HG02970 (cell line): ENCODE results near the gene GPR17.
A peak's percentile ranks its signal among the peaks of the same experiment; 100 is the strongest.

ENCODE experiments used
- ATAC-seq: cut with Tn5 transposase; IDR thresholded peaks from one replicate; pipeline ENCODE4 v1.9.1; 2021; ENCODE audit warnings: mild to moderate bottlenecking, moderate library complexity, moderate number of reproducible peaks; ENCODE audit not compliant: unreplicated experiment, low FRiP score

GPR17 gene

GRCh38 chr2:127681976-127682857 lies 36.3 kb downstream of the GPR17 start:
- ATAC-seq: no peak

GRCh38 chr2:127683056-127683455 lies 37.1 kb downstream of the GPR17 start:
- ATAC-seq: no peak

- ATAC-seq: no peak
These were observed 37.8 kb downstream of the GPR17 start for GRCh38 chr2:127683757-127684156.

- no peak for ATAC-seq
These were observed 39.6 kb downstream of the GPR17 start for GRCh38 chr2:127685410-127686080.

- ATAC-seq: no peak
These were observed 42.5 kb downstream of the GPR17 start for GRCh38 chr2:127688405-127688804.

- ATAC-seq: no peak
These were observed 44.7 kb downstream of the GPR17 start for GRCh38 chr2:127690696-127691095.

GRCh38 chr2:127694986-127695385 lies 49.0 kb downstream of the GPR17 start:
- no peak for ATAC-seq

- ATAC-seq: no peak
These were observed 49.8 kb downstream of the GPR17 start for GRCh38 chr2:127695491-127696472.

- ATAC-seq: no peak
These were observed 51.7 kb downstream of the GPR17 start for GRCh38 chr2:127697482-127698180.

GRCh38 chr2:127698553-127699355 lies 52.8 kb downstream of the GPR17 start:
- no peak for ATAC-seq

GRCh38 chr2:127700527-127701192 lies 54.7 kb downstream of the GPR17 start:
- ATAC-seq: peak; percentile 43

- peak; percentile 66 for ATAC-seq
These were observed 55.3 kb downstream of the GPR17 start, which contains the start of gene SFT2D3 for GRCh38 chr2:127701193-127701650. TSS of gene SFT2D3 (plus strand) at chr2:127701497. CDS start at chr2:127701529, 32 bp downstream.

- ATAC-seq: peak; percentile 44
These were observed 55.9 kb downstream of the GPR17 start for GRCh38 chr2:127701651-127702394.
